Activated B cell treated with CpG ODN at 0.5 μM for 24 hours (primary cell): ENCODE data around the gene HDAC4. TPM values are rescaled to one million over a fixed set of nuclear protein-coding genes. Genes with fewer than 3 reads are reported as not detected.

Experiments used
- ATAC-seq: fragments of 200-7000 bp; cut with Tn5 transposase; one replicate; pipeline ENCODE4 v1.10.0; 2021; ENCODE audit warnings: low read depth, mild to moderate bottlenecking, moderate library complexity
- CTCF ChIA-PET: fragments of 350-600 bp; sonication (Branson Sonifier 250); formaldehyde crosslinking; loops from one replicate; lab custom pipeline; 2021; ENCODE audit warnings: antibody characterized with exemption; lab: Charles Lee
- POLR2A ChIA-PET: fragments of 350-600 bp; sonication (Branson Sonifier 250); formaldehyde crosslinking; loops from one replicate; lab custom pipeline; 2021; ENCODE audit warnings: antibody characterized with exemption; lab: Charles Lee
- DNase-seq: peaks from one replicate; pipeline ENCODE4 v3.0.0; 2022
- H3K27ac Mint-ChIP-seq: one replicate; pipeline ENCODE4 v1.8.0; 2020; ENCODE audit warnings: mixed read lengths
- H3K27me3 Mint-ChIP-seq: one replicate; pipeline ENCODE4 v1.8.0; 2021; ENCODE audit warnings: mixed read lengths
- H3K36me3 Mint-ChIP-seq: one replicate; pipeline ENCODE4 v1.8.0; 2021; ENCODE audit warnings: low read depth, mixed read lengths
- H3K4me1 Mint-ChIP-seq: one replicate; pipeline ENCODE4 v1.8.0; 2021; ENCODE audit warnings: mixed read lengths
- H3K4me3 Mint-ChIP-seq: one replicate; pipeline ENCODE4 v1.8.0; 2020; ENCODE audit warnings: mild to moderate bottlenecking, mixed read lengths
- H3K9me3 Mint-ChIP-seq: one replicate; pipeline ENCODE4 v1.8.0; 2020; ENCODE audit warnings: mixed read lengths
- intact Hi-C: fragments of 100-400 bp; cut with micrococcal nuclease; formaldehyde crosslinking; loops from one replicate; pipeline ENCODE4 v1.15.1; 2024
- total RNA-seq: library from RNA; stranded (reverse); gene quantifications from 2 replicates; pipeline ENCODE4 v1.2.3, GENCODE V29; 2022
- TF ChIP-seq, protein P1 (sequence below): fragments of 200-600 bp; IDR thresholded peaks from one replicate; pipeline ENCODE4 v1.8.0; 2022; ENCODE audit warnings: antibody characterized with exemption, mild to moderate bottlenecking

The HDAC4 gene
- total RNA-seq, 1 donor from 2014 or later: 31.9 TPM

- intact Hi-C loops: no loop called here
- no peak for DNase-seq
- ChIA-PET POLR2A (no interaction called here), CTCF (no interaction called here)
- ATAC-seq: no peak
- TF ChIP-seq, protein P1, sequence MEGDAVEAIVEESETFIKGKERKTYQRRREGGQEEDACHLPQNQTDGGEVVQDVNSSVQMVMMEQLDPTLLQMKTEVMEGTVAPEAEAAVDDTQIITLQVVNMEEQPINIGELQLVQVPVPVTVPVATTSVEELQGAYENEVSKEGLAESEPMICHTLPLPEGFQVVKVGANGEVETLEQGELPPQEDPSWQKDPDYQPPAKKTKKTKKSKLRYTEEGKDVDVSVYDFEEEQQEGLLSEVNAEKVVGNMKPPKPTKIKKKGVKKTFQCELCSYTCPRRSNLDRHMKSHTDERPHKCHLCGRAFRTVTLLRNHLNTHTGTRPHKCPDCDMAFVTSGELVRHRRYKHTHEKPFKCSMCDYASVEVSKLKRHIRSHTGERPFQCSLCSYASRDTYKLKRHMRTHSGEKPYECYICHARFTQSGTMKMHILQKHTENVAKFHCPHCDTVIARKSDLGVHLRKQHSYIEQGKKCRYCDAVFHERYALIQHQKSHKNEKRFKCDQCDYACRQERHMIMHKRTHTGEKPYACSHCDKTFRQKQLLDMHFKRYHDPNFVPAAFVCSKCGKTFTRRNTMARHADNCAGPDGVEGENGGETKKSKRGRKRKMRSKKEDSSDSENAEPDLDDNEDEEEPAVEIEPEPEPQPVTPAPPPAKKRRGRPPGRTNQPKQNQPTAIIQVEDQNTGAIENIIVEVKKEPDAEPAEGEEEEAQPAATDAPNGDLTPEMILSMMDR: no peak
- Mint-ChIP-seq H3K27me3 (no peaks in the 10 kb centered on the region), H3K4me3 (no peak overlapping the region), H3K4me1 (no peaks in the 10 kb centered on the region), H3K9me3 (no peaks in the 10 kb centered on the region), H3K27ac (no peak overlapping the region), H3K36me3 (no peaks in the 10 kb centered on the region)
These were observed 194.8 kb downstream of the HDAC4 start for GRCh38 chr2:239206042-239206441.

- Mint-ChIP-seq H3K4me1 (no peaks in the 10 kb centered on the region), H3K4me3 (no peak overlapping the region)
These were observed 195.8 kb downstream of the HDAC4 start for GRCh38 chr2:239204876-239205468.

DNA sequence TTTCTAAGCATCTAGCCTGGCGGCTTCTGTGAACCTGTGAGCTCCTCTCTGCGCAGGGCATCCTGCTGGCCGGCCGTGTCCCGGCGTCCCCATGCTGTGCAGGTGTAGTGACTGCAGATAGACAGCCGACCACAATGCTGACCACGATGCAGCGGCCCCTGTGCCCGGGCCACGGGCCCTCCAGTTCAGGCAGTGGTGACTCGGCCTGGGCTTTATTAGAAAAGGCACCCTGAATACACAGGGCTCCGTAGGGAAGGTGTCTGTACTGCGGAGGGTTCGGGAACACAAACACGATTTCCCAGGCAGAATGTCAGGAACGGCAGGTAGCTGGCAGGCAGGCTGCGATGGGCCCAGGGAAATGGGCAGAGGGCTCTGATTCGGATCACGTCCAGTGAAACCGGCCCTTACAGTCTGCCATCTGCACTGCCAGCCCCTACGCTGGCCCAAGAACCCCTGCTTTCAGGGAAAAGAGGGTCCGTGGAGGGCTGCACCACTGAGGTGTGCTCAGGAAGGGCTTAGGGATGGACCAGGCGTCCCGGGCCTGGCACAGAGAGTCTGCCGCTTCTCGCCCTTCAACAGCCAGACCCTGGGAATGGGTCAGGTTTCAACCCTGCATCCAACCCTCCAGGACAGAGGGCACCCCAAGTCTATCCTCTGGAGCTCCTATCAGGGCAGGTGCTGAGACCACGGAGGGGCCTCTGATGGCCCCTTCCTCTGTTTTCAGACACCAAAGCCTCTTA, 196.5 kb downstream of the HDAC4 start:
- ATAC-seq: no peak
- H3K27me3 Mint-ChIP-seq: no peaks in the 10 kb centered on the region
- H3K27ac Mint-ChIP-seq: no peak overlapping the region
- intact Hi-C loops: no loop called here
- H3K4me1 Mint-ChIP-seq: no peaks in the 10 kb centered on the region
- CTCF ChIA-PET: no interaction called here
- TF ChIP-seq, protein P1: no peak
- POLR2A ChIA-PET: no interaction called here
- H3K36me3 Mint-ChIP-seq: peaks cover under 1% of the 10 kb centered on the region
- no peak for DNase-seq
- H3K4me3 Mint-ChIP-seq: no peak overlapping the region
- no peaks in the 10 kb centered on the region for H3K9me3 Mint-ChIP-seq

More at GRCh38 chr2:239204876-239205468, 195.8 kb downstream of the HDAC4 start:
- ATAC-seq: no peak
- no peaks in the 10 kb centered on the region for H3K36me3 Mint-ChIP-seq
- intact Hi-C loops: no loop called here
- no peak for DNase-seq
- H3K27ac Mint-ChIP-seq: no peak overlapping the region
- CTCF ChIA-PET: no interaction called here
- POLR2A ChIA-PET: interaction anchor here (0.7 kb wide), 1 partner anchor 25 kb away, joined by 4 read pairs; no protein-coding TSS in a partner anchor
- no peaks in the 10 kb centered on the region for H3K27me3 Mint-ChIP-seq
- TF ChIP-seq, protein P1: no peak
- no peaks in the 10 kb centered on the region for H3K9me3 Mint-ChIP-seq

GRCh38 chr2:239203443-239204135, 197.2 kb downstream of the HDAC4 start:
- peaks cover 3% of the 10 kb centered on the region for H3K36me3 Mint-ChIP-seq
- H3K4me3 Mint-ChIP-seq: no peak overlapping the region
- H3K27ac Mint-ChIP-seq: no peak overlapping the region
- CTCF ChIA-PET: no interaction called here
- TF ChIP-seq, protein P1: no peak
- H3K9me3 Mint-ChIP-seq: no peaks in the 10 kb centered on the region
- DNase-seq: no peak
- no peaks in the 10 kb centered on the region for H3K27me3 Mint-ChIP-seq
- intact Hi-C loops: no loop called here
- no peaks in the 10 kb centered on the region for H3K4me1 Mint-ChIP-seq
- POLR2A ChIA-PET: no interaction called here
- ATAC-seq: no peak

DNA sequence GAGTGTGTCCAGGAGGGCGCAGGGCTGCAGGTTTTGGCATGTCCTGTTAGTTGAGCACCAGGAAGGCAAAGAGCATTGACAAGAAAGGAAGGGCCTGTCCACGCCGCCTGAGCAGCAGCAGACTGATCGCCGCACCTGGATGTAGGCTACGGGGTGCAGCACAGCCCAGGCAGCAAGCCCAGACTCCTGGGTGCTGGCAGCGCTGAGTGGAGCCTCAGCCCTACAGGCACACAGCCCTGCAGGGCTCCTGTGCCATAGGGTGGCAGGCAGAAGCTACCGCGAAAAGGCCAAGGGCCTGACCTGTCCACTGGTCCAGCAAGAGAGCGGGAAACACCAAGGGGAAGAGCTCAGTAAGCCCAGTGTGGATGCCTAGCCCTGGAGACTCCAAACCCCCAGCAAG, 198.0 kb downstream of the HDAC4 start:
- H3K9me3 Mint-ChIP-seq: no peaks in the 10 kb centered on the region
- H3K27ac Mint-ChIP-seq: no peak overlapping the region
- H3K27me3 Mint-ChIP-seq: no peaks in the 10 kb centered on the region
- intact Hi-C loops: no loop called here
- DNase-seq: peak; percentile 10
- ATAC-seq: no peak
- CTCF ChIA-PET: no interaction called here
- POLR2A ChIA-PET: no interaction called here
- TF ChIP-seq, protein P1: no peak
- H3K36me3 Mint-ChIP-seq: peaks cover 7% of the 10 kb centered on the region
- H3K4me1 Mint-ChIP-seq: no peaks in the 10 kb centered on the region
- H3K4me3 Mint-ChIP-seq: no peak overlapping the region
